Bone marrow (tissue), 2 donors: Measurements from ENCODE around the gene UQCRC1.

Experiments used
- DNase-seq, 2 donors: peaks; one replicate each; lab custom pipeline; 2025; lab: John Stamatoyannopoulos, UW

Gene UQCRC1

GRCh38 chr3:48599077-48599501, 10.4 kb downstream of the UQCRC1 start:
- DNase-seq, result no peak

GRCh38 chr3:48598323-48599076, 10.9 kb downstream of the UQCRC1 start:
- DNase-seq, result no peak

- no peak for DNase-seq
Measured at GRCh38 chr3:48597408-48597800, 12.0 kb downstream of the UQCRC1 start.

GRCh38 chr3:48596676-48597407, 12.6 kb downstream of the UQCRC1 start:
- no peak for DNase-seq

- no peak for DNase-seq
Measured at GRCh38 chr3:48596157-48596556, 13.3 kb downstream of the UQCRC1 start.

GRCh38 chr3:48595526-48596121, 13.8 kb downstream of the UQCRC1 start:
- peak in 1 of 2 donors; percentile 16 for DNase-seq

GRCh38 chr3:48595075-48595525, 14.3 kb downstream of the UQCRC1 start, which contains the start of gene COL7A1:
Gene COL7A1 (minus strand): TSS chr3:48595329. CDS start chr3:48595159, 170 bp downstream.
- no peak for DNase-seq

GRCh38 chr3:48594417-48595049, 14.9 kb downstream of the UQCRC1 start:
- no peak for DNase-seq

GRCh38 chr3:48593337-48593736, 16.1 kb downstream of the UQCRC1 start:
- DNase-seq, result no peak

GRCh38 chr3:48592519-48593087, 16.8 kb downstream of the UQCRC1 start:
- DNase-seq, result no peak

GRCh38 chr3:48591886-48592518, 17.4 kb downstream of the UQCRC1 start:
- no peak for DNase-seq

- DNase-seq, result no peak
Measured at GRCh38 chr3:48591436-48591835, 18.0 kb downstream of the UQCRC1 start.

- no peak for DNase-seq
Measured at GRCh38 chr3:48588230-48588629, 21.2 kb downstream of the UQCRC1 start.

GRCh38 chr3:48587686-48588085, 21.8 kb downstream of the UQCRC1 start:
- no peak for DNase-seq

GRCh38 chr3:48585411-48585810, 24.0 kb downstream of the UQCRC1 start:
- no peak for DNase-seq

- no peak for DNase-seq
Measured at GRCh38 chr3:48584836-48585235, 24.6 kb downstream of the UQCRC1 start.

GRCh38 chr3:48581621-48582481, 27.6 kb downstream of the UQCRC1 start:
- DNase-seq, result no peak

GRCh38 chr3:48576647-48577046, 32.8 kb downstream of the UQCRC1 start:
- no peak for DNase-seq

GRCh38 chr3:48575366-48575765, 34.1 kb downstream of the UQCRC1 start:
- DNase-seq, result no peak

GRCh38 chr3:48573973-48574585, 35.4 kb downstream of the UQCRC1 start:
- no peak for DNase-seq
